22Rv1 (cell line): Measurements from ENCODE around the gene ITGA2.

Experiments
- H3K27ac ChIP-seq: fragments of 450-650 bp; 2 replicates; pipeline ENCODE4 v1.5.1; 2017
- CTCF ChIP-seq: fragments of 450-650 bp; IDR thresholded peaks from 2 replicates; pipeline ENCODE4 v1.5.1; 2017; ENCODE audit warnings: mild to moderate bottlenecking
- ZFX ChIP-seq: fragments of 450-650 bp; IDR thresholded peaks from 2 replicates; pipeline ENCODE4 v1.6.1; 2017; ENCODE audit warnings: antibody characterized with exemption, borderline replicate concordance

ITGA2 gene

GRCh38 chr5:53120165-53120564, 131.0 kb downstream of the ITGA2 start:
- no peak overlapping the region for H3K27ac ChIP-seq
- TF ChIP-seq ZFX (no peak), CTCF (no peak)

- TF ChIP-seq ZFX (no peak), CTCF (peak; percentile 21; the same call in 1 of the 2 replicates)
- no peak overlapping the region for H3K27ac ChIP-seq
Measured at GRCh38 chr5:53123702-53124101, 134.6 kb downstream of the ITGA2 start.

- H3K27ac ChIP-seq: no peak overlapping the region
- no peak for TF ChIP-seq ZFX
- TF ChIP-seq CTCF: no peak
Measured at GRCh38 chr5:53126521-53126920, 137.4 kb downstream of the ITGA2 start.

- no peak for TF ChIP-seq CTCF
- TF ChIP-seq ZFX: no peak
- no peak overlapping the region for H3K27ac ChIP-seq
Measured at GRCh38 chr5:53127107-53127506, 138.0 kb downstream of the ITGA2 start.

GRCh38 chr5:53128481-53128880, 139.3 kb downstream of the ITGA2 start:
- no peak overlapping the region for H3K27ac ChIP-seq
- no peak for TF ChIP-seq ZFX
- TF ChIP-seq CTCF: no peak

GRCh38 chr5:53130266-53130665, 141.1 kb downstream of the ITGA2 start:
- TF ChIP-seq CTCF (no peak), ZFX (no peak)
- H3K27ac ChIP-seq: no peak overlapping the region

- no peak overlapping the region for H3K27ac ChIP-seq
- TF ChIP-seq CTCF (no peak), ZFX (no peak)
Measured at GRCh38 chr5:53133020-53133419, 143.9 kb downstream of the ITGA2 start.
